GM21737 (cell line): Measurements from ENCODE around the gene RNASEH2A.

ENCODE experiments used
- ATAC-seq: cut with Tn5 transposase; IDR thresholded peaks from one replicate; pipeline ENCODE4 v1.9.1; 2021; ENCODE audit warnings: mild to moderate bottlenecking, moderate library complexity; ENCODE audit not compliant: unreplicated experiment

The RNASEH2A gene

DNA sequence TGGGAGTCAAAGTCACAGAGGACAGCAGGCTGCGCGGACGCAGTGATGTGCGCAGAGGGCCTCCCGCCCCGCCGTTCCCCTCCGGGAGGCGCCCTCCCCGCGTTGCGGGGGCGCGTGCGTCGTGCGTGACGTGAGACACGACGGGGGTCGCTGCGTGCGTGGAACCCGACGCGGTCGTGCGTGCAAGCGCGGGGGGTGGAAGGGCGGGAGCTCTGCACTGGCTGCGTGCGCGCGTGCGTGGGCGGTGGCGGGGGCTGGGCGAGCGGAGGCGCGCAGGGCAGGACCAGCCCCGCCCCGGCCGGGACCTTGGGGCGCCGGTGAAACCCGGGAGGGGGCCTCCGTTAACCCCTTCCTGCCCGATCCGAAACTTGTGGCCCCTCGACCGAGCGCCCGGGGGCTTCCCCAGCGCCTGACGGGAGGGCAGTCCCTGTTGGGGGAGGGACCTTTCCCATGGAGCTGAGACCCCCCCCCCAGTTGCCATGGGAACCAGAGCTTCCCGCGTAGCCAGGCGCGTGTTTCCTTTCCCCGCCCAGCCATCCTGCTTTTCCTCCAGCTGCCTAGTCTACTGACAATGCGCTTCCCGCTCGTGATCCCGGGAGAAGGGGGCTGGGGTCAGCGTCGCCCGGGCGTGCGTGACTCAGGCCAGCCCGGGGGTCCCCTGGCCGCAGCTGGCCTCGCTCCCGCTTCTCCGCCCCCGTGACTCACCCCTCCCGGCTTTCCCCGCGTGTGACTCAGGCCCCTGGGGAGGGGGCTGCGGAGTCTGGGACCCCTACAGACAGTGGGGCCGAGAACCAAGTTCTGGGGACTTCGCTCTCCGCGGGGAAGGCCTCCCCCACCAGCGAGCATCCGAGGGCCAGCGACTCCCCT, 23.7 kb upstream of the RNASEH2A start:
- peak; percentile 29 for ATAC-seq

DNA sequence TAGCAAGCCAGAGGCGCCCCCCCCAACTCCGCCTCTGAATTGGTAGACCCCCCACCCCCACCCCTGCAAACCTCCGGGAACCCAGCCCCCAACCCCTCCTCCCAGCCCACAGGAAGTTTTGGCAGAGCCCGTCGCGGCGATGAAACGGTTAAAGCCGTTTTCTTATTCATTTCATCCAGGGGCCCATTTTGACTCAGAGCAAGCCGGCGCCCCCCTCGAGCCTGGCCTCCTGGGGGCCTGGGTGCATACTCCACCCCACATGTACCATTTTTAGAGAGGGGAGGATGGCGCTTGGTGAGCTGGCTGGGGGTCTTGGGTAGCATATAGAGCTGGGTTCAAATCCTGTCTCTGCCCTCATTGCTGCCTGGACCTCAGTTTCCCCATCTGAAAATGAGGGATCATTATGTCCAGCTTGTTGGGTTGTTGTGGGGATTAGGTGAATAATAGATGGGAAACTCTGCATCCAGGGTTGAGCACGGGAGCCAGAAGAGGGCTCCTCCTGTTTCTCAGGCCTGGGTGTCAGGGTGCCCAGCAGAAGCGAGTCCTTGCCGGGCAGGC, 23.0 kb upstream of the RNASEH2A start:
- ATAC-seq, result no peak

DNA sequence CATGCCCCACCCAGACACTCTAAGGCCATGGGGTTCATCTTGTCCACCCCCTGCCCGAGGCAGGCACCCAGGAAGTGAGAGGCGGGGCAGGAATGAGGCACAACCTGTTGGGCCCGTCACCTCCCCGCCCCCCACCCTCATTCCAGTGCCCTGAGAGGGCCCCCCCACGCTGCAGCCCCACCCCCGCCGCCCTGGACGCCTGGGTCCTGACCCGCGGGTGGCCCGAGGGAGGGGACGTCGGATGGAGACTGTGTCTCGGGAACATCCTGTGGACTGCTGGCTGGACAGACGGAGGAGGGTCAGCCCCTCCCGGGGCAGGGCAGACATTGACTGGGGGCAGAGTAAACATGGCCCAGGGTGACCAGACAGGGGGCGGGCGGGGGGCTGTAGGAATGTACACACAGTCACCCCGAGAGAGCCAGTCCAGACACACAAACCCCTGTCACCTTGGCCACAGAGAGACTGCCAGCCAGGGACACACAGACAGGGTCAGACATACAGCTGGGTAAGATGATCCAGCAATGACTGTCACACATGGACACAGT, 22.5 kb upstream of the RNASEH2A start:
- no peak for ATAC-seq

DNA sequence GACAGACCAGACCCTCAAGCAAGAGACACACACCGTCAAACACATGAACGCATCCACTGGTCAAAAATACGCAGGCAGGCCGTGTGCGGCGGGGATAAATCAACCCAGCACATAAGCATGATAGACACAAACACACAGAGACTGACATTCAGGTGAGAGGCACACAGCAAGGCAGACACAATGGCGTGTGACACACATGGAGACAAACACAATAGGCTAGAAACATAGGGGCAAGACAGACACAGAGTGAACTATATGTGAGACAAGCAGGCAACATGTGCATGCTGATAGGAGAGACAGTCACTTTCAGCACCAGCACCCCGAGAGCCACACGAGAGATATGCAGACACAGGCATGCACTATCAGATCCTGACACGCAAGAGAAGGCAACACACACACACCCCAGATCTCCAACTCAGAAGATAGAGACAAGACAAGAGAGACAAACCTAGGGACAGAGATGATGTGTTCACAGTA, 22.0 kb upstream of the RNASEH2A start:
- no peak for ATAC-seq

DNA sequence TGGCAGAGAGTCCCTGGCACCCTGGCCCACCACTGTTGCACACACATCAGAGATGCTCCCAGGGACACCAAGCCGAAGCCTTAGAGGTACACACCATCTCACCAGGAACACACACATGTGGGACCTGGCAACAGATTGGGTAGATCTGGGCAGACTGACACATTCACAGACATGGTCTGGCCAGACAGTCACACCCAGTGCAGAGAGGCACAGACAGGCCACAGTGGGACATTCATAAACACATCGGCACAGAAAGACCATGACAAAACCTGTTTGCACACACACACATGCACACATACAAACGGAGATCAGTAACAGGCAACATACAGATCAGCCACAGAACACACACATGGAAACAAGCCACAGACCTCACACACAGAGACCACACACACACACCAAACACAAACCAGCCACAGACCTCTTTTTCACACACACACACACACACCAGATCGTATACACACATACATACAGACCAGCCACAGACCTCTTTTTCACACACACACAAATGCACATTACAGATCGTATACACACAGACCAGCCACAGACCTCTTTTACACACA, 21.4 kb upstream of the RNASEH2A start:
- no peak for ATAC-seq

DNA sequence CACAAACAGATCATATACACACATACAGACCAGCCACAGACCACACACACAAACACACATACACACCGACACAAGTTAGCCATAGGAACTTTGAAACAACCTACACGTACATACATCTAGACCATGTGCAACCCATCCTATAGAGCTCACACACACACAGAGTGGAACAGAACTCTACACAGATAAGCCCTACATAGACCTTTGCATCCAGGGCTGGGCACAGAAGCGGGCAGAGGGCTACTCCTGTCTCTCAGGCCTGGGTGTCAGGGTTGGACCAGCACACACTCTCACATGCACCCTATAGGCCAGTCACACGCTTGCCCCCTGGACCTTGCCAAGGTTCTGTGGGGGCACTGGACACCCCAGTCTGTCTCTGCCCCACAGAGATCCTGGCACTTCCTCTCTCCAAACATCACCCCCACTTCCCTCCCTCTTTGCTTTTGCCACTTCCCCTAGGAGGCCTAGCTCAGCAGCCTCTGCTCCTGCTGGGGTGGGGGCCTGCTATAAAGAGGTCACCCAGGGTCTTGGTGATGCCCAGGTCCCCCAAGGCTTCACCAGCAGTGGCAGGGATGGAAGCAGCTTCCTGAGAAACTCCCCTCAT, 20.9 kb upstream of the RNASEH2A start:
- no peak for ATAC-seq

DNA sequence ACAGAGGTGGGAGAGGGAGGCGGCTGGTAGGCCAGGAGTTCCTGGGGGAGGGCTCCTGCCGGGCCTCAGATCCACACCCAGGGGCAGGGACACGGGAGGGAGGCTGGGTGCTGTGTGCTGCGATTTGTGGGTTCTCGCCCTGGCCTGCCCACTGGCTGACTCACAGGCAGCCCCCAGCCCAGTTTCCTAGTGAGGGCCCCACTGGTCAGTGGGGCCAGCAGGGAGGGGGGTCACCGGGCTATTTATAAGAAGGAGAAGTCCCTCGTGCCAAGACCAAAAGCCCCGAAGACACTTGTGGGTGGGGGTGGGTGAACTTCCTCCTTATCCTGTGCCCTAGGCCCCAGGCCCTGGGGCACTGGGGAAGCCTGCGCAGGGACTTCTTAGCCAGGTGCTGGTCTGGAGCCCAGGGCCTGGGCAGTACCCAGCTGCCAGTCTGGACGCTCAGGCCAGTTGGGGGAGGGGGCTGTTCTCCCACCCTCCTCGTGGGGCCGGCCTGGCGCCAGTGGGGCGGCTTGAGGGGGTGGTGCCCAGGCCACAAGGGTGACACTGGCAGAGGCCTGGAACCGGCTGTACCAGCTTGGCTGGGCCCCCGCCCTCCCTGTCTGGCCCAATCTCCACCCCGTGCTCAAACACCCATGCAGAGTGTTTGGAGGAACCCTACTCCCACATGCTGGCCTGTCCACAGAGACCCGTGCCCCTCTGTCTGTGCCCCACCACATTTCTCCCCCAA, 20.1 kb upstream of the RNASEH2A start:
- ATAC-seq, result no peak

DNA sequence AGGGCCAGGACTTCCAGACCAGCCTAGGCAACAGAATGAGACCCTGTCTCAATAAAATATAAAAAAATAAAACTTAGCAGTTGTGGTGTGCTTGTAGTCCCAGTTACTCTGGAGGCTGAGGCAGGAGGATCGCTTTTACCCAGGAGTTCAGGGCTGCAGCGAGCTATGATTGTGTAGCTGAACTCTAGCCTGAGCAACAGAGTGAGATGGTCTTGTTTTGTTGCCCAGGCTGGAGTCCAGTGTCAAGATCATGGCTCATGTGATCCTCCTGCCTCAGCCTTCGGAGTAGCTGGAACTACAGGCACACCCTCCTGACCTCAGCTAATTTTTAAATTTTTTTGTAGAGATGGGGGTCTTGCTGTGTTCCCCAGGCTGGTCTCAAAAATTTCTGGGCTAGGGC, 19.4 kb upstream of the RNASEH2A start:
- ATAC-seq, result no peak

DNA sequence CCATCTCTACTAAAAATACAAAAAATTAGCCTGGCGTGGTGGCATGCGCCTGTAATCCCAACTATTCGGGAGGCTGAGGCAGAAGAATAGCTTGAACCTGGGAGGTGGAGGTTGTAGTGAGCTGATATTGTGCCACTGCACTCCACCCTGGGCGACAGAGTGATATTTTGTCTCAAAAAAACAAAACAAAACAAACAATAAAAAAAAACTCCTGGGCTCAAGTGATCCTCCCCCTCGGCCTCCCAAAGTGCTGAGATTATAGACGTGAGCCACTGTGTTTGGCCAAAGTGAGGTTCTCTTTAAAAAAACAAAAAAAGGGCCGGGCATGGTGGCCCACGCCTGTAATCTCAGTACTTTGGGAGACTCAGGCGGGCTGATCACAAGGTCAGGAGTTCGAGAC, 18.9 kb upstream of the RNASEH2A start:
- no peak for ATAC-seq

DNA sequence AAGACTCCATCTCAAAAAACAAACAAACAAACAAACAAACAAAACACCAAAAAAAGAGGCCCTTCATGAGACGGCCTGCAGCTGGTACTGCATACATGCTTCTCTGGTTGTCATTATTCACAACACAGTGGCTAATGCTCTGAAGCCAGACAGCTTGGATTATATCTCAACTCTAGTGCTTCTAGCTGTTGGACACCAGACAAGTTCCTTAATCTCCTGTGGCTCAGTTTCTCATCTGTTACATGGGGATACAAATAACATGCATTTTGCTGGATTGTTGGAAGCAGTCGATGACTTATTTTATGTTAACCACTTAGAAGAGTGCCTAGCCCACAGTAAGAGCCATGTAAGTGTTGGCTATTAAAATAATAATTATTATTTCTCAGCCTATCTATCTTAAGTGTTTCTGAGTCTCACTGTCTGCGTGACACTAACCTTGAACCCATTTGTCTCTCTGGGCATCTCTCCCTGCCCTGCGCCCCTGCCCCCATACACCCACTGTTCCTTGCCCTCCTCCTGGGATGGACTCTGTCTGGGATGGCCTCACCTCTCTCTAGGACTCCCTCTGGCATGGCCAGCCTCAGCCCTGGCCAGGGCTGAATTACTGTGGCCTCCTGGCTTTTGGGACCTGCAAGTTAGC, 18.2 kb upstream of the RNASEH2A start:
- ATAC-seq, result no peak

DNA sequence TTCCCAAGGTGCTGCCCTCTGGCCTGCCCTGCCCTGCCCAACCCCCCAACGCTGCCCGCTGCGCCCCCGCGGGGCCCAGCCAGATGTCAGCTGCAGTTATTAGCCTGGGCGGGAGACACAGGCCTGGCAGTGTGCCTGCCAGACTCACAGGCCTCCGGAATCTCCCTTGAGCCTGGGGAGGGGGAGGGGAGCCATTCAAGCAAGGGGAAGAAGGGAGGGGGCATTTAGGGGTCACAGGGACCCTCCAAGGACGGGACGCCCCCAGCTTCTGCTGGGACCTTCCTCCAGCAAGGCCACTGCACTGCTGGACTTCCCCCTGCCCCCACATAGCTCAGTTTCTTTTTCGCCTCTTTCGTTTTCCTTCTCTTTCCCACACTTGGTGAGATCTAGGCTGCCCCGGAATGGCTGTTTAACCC, 17.7 kb upstream of the RNASEH2A start:
- ATAC-seq, result no peak

DNA sequence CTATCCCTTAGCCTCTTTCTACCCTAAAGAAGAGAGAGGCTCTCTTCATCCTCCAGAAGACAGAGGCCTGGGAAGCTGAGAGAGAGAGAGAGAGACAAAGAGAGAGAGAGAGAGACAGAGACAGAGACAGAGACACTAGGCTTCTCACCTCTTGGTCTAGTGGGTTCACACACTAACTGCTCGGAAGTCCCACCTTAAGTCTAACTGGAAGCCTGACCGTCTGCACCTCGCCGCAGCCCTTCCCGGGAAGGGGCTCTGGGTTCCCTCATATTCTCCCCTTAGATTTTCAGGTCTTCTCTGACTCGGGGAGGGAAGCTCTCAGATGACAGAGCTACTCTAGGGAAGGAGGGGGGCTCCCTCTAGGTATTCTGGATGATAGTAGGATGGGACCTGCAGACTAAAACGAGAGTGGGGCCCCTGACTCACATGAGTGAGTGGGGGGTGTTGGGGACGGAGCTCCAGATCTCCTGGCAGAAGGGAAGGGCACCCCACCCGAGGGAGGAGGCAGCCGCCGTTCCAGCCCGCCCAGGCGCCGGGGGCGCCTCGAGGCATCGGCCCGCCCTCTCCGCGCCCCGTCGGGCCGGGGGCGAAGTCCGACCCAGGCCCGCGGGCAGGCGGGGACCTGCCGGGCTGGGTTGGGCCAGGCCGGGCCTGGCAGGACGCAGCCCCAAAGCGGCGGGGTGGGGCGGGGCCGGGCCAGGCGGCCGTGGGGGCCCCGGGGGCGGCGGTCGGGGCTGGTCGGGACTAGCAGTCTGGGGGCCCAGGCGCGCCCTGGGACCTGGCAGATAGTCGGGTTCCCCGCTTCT, 17.1 kb upstream of the RNASEH2A start:
- no peak for ATAC-seq

DNA sequence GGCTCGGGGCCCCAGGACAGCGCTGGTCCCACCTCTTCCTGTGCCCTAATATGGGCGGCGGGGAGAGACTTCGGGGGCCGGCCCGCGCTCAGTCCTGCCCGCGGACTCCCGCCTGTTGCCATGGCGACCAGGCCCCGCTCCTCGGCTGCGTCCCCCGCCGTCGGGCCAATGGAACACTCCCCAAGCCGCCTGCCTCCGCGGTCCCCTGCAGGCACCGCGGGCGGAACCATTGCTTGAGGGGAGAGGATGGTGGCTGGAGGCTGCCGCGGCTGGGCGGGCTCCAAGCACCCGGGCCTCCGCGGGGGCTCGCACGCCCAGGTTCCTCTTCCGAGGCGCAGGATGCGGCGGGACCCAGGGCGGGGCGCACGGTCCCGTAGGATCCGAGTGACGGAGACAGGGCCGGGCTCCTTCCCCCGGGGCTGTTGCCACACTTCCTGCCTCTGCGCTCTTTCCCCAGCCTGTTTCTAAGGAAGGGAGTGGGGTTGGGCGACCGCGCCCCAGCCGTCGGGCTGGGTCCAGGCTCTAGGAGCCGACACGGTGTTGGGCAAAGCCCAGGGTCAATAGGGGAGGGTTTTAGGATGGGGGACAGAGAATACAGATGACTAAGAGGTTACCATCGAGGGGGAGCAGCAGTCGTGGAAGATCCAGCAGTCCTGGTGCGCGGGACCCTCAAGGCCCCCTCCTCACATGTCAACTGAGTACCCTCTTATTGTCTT, 16.3 kb upstream of the RNASEH2A start:
- peak; percentile 32 for ATAC-seq

DNA sequence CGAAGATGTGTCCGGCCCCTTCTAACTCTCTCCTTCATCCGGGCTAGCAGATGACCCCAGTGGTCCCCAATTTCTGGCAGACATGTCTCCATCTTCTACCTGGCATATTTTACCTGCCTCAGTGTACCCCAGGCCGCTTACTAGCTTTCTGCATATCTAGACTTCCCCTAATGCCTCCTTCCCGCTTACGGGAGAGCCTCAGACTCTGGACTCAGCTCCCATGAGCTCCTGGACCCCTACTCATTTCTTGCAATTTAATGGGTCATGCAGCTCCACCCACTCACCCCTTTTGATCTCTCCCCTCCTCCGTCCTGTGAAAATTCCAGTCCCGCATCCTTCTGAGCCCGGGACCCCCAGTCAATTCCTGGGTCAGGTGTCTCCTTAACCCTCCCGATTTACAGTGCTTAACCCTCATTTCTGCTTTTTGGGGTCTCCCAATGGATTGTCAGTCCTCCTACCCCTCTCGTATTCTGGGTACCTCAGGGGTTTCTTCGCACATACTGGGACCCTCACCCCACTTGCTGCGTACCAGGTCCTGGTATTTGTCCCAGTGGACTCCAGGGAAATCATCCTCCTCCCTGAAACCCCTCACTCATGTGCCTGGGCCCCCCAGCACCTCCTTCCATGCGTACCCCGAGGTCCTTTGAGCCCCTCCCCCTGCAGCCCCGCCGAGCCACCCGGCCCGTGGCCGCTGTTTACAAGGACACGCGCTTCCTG, 15.6 kb upstream of the RNASEH2A start:
- no peak for ATAC-seq

DNA sequence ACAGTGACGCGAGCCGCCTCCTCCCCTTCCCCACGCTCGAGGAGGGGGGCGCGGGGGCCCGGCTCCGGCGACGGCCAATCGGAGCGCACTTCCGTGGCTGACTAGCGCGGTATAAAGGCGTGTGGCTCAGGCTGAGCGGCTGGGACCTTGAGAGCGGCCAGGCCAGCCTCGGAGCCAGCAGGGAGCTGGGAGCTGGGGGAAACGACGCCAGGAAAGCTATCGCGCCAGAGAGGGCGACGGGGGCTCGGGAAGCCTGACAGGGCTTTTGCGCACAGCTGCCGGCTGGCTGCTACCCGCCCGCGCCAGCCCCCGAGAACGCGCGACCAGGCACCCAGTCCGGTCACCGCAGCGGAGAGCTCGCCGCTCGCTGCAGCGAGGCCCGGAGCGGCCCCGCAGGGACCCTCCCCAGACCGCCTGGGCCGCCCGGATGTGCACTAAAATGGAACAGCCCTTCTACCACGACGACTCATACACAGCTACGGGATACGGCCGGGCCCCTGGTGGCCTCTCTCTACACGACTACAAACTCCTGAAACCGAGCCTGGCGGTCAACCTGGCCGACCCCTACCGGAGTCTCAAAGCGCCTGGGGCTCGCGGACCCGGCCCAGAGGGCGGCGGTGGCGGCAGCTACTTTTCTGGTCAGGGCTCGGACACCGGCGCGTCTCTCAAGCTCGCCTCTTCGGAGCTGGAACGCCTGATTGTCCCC, 14.9 kb upstream of the RNASEH2A start, which contains the start of gene JUNB:
Gene JUNB (plus strand): TSS at position 142 of the 706 bp plus-strand sequence. CDS start 286 bp downstream, at position 428.
- ATAC-seq, result peak; percentile 29

DNA sequence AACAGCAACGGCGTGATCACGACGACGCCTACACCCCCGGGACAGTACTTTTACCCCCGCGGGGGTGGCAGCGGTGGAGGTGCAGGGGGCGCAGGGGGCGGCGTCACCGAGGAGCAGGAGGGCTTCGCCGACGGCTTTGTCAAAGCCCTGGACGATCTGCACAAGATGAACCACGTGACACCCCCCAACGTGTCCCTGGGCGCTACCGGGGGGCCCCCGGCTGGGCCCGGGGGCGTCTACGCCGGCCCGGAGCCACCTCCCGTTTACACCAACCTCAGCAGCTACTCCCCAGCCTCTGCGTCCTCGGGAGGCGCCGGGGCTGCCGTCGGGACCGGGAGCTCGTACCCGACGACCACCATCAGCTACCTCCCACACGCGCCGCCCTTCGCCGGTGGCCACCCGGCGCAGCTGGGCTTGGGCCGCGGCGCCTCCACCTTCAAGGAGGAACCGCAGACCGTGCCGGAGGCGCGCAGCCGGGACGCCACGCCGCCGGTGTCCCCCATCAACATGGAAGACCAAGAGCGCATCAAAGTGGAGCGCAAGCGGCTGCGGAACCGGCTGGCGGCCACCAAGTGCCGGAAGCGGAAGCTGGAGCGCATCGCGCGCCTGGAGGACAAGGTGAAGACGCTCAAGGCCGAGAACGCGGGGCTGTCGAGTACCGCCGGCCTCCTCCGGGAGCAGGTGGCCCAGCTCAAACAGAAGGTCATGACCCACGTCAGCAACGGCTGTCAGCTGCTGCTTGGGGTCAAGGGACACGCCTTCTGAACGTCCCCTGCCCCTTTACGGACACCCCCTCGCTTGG, 14.1 kb upstream of the RNASEH2A start:
- ATAC-seq, result no peak

DNA sequence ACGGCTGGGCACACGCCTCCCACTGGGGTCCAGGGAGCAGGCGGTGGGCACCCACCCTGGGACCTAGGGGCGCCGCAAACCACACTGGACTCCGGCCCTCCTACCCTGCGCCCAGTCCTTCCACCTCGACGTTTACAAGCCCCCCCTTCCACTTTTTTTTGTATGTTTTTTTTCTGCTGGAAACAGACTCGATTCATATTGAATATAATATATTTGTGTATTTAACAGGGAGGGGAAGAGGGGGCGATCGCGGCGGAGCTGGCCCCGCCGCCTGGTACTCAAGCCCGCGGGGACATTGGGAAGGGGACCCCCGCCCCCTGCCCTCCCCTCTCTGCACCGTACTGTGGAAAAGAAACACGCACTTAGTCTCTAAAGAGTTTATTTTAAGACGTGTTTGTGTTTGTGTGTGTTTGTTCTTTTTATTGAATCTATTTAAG, 13.5 kb upstream of the RNASEH2A start:
- no peak for ATAC-seq
